Measurements from ENCODE around the gene RPP21. TPM values are rescaled to one million over a fixed set of nuclear protein-coding genes. Genes with fewer than 3 reads are reported as not detected.

Gene RPP21
- total RNA-seq, 1 donor from 2014 or later: 29.3 TPM

- no peaks in the 10 kb centered on the region for H3K9me3 ChIP-seq
- H3K27ac ChIP-seq: no peak overlapping the region
- intact Hi-C loops (cut with DNase I): no loop called here
- H3K4me3 ChIP-seq: no peak overlapping the region
- peaks cover 94% of the 10 kb centered on the region for H3K36me3 ChIP-seq
- TF ChIP-seq CTCF (IDR thresholded peaks at IDR 0.05): no peak
- ATAC-seq: no peak
- H3K4me1 ChIP-seq: no peaks in the 10 kb centered on the region
- no peaks in the 10 kb centered on the region for H3K27me3 ChIP-seq
- DNase-seq: no peak
These were observed 10.7 kb upstream of the RPP21 start for GRCh38 chr6:30334075-30334783.

- intact Hi-C loops (cut with DNase I): no loop called here
- Histone ChIP-seq H3K27me3 (no peaks in the 10 kb centered on the region), H3K9me3 (no peaks in the 10 kb centered on the region), H3K4me1 (peaks cover 1% of the 10 kb centered on the region), H3K36me3 (peaks cover 69% of the 10 kb centered on the region), H3K4me3 (no peak overlapping the region), H3K27ac (no peak overlapping the region)
- no peak for DNase-seq
- TF ChIP-seq CTCF (IDR thresholded peaks at IDR 0.05): no peak
- no peak for ATAC-seq
These were observed 4.3 kb upstream of the RPP21 start for GRCh38 chr6:30340589-30341054.

GRCh38 chr6:30341218-30341617 lies 3.7 kb upstream of the RPP21 start:
- no peak for TF ChIP-seq CTCF (IDR thresholded peaks at IDR 0.05)
- no peaks in the 10 kb centered on the region for H3K27me3 ChIP-seq
- no peak overlapping the region for H3K27ac ChIP-seq
- H3K36me3 ChIP-seq: peaks cover 63% of the 10 kb centered on the region
- no peaks in the 10 kb centered on the region for H3K9me3 ChIP-seq
- no peak overlapping the region for H3K4me3 ChIP-seq
- DNase-seq (no peak), ATAC-seq (no peak)
- H3K4me1 ChIP-seq: peaks cover 5% of the 10 kb centered on the region
- intact Hi-C loops (cut with DNase I): no loop called here

- DNase-seq (no peak), ATAC-seq (no peak)
- Histone ChIP-seq H3K36me3 (peaks cover 62% of the 10 kb centered on the region), H3K27me3 (no peaks in the 10 kb centered on the region), H3K4me1 (peaks cover 5% of the 10 kb centered on the region), H3K4me3 (no peak overlapping the region), H3K27ac (no peak overlapping the region), H3K9me3 (no peaks in the 10 kb centered on the region)
- TF ChIP-seq CTCF (IDR thresholded peaks at IDR 0.05): no peak
- intact Hi-C loops (cut with DNase I): no loop called here
These were observed 3.2 kb upstream of the RPP21 start for GRCh38 chr6:30341728-30342127.

GRCh38 chr6:30344191-30344867 lies 627 bp upstream of the RPP21 start:
- peak overlapping the region; percentile 90 for H3K4me3 ChIP-seq
- H3K27me3 ChIP-seq: no peaks in the 10 kb centered on the region
- no peak for TF ChIP-seq CTCF (IDR thresholded peaks at IDR 0.05)
- H3K27ac ChIP-seq: no peak overlapping the region
- intact Hi-C loops (cut with DNase I): no loop called here
- H3K9me3 ChIP-seq: no peaks in the 10 kb centered on the region
- ATAC-seq: no peak
- DNase-seq: no peak
- H3K36me3 ChIP-seq: peaks cover 41% of the 10 kb centered on the region
- peaks cover 5% of the 10 kb centered on the region for H3K4me1 ChIP-seq
